ENCODE measurements around the gene MED29.
"Not testable (repeated sequence)": the region's sequence is repeated elsewhere in the genome, so short reads cannot be mapped to it uniquely, and the experiment has no call there.

MED29 gene

DNA sequence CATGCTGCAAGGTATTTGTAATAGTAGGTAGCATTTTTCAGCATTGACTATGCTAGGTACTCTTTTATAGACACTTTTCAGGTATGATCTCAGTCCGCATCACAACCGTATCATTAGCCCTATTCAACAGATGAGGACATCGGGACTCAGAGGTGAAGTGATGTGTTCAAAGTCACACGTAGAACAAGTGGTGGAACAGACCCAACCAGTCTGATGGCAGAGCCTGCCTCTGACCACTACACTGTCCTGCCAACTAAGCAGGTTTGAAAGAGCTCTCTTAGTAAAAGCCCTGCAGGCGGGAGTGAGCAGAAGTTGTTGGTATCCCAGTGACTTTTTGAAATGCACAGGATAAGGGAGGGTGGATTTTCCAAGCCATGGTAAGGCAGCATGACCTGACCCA lies 20.4 kb upstream of the MED29 start:
- no peak for DNase-seq (ENCODE audit: low read depth)

- DNase-seq (ENCODE audit: low read depth), result peak; percentile 93
Measured at GRCh38 chr19:39372047-39372802, 19.0 kb upstream of the MED29 start.

DNA sequence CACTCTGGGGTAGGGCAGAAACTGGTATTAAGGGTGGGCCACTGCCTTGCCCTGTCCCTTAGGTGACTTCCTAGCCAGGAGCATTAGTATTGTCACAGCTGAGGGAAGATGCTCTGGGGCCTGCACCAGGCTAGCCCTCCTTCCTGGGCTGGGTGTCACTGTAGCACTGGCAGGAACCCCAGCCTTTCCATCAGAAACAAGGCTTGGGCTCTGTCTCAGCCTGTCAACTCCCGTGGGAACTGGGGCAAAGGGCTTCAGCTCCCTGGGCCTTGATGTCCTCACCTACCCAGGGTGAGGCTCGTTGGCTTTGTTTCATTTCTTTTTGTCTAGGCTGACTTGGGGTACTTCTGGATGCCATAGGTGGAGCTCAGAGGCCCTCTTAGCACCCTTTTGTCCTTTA lies 18.2 kb upstream of the MED29 start:
- peak; percentile 43 for DNase-seq (ENCODE audit: low read depth)

DNA sequence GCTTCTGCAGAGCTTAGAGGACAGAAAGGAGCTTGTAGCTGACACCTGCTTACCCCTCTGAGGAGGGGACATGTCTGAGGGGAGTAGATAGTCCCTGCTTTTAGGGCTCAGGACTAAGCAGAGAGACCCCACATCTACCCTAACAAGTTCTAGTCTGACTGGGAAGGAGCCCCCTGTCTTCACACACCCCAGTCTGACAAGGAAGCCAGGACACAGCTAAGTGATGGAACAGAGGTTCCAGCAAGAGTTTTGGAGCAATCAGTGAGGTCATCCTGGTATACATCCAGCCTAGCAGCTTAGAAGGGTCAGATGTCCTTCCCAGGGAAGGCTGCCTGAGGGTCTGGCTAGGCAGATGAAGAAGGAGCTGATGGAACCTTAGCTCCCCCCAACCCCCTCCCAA lies 15.2 kb upstream of the MED29 start:
- no peak for DNase-seq (ENCODE audit: low read depth)

DNA sequence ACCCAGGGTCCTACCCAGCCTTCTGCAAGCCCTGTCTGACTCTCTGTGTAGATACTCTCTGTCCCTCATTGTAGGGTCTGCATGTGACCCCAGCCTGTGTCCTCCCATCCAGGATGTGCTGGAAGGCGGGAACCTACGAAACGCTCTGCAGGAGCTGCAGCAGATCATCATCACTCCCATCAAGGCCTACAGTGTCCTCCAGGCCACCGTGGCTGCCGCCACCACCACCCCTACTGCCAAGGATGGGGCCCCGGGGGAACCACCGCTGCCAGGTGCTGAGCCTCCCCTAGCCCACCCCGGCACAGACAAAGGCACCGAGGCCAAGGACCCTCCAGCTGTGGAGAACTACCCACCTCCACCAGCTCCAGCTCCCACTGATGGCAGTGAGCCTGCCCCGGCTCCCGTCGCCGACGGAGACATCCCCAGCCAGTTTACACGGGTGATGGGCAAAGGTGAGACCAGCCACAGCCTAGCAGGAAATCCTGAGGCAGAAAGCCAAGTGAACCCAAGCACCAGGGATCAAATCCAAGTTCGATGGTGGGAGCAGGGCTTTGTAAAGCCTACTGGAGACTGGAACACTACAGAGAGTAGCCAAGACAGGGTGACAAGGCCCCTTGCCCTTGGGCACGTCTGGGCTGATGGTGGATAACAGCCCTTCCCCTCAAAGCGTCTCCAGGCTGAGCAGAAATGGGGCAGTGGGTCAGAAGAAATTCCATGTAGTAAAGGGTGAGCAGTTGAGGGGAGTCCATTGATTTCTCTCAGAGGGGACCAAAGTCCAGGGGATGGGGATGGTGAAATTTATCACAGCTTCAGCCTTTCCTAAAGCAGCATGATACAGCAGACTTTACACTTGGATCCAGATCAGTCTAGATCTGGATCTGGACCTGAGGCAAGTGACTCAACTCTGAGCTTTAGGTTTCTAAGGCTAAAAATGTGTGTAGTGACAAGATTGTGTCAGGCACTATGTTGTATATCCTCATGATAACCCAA lies 13.5 kb upstream of the MED29 start:
- no peak for DNase-seq (ENCODE audit: low read depth)

- DNase-seq (ENCODE audit: low read depth), result not testable (repeated sequence)
Measured at GRCh38 chr19:39379366-39379765, 11.8 kb upstream of the MED29 start.

DNA sequence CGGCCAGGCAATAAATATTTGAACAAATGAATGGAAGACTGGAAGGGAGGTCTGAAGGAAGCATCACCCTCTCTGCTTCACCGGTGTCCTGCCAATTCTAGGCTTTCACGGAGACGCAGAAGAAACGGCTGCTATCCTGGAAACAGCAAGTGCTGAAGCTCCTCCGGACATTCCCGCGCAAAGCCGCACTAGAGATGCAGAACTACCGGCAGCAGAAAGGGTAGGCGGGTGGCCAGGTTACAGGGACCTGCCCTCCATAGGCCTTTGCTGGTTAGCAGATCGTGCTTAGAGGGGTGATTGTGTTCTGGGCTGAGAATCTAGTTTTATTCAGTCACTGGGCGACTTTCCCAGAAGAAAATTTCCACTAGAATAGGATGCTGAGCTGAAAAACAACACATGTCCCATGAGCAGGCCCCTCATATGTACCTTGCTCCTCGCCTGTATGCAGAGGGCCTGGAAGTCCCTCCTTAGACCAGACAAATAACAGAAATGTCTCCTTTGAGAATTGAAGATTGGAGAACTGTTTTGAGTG lies 11.2 kb upstream of the MED29 start:
- no peak for DNase-seq (ENCODE audit: low read depth)

- DNase-seq (ENCODE audit: low read depth), result no peak
Measured at GRCh38 chr19:39380521-39381502, 10.4 kb upstream of the MED29 start.

DNA sequence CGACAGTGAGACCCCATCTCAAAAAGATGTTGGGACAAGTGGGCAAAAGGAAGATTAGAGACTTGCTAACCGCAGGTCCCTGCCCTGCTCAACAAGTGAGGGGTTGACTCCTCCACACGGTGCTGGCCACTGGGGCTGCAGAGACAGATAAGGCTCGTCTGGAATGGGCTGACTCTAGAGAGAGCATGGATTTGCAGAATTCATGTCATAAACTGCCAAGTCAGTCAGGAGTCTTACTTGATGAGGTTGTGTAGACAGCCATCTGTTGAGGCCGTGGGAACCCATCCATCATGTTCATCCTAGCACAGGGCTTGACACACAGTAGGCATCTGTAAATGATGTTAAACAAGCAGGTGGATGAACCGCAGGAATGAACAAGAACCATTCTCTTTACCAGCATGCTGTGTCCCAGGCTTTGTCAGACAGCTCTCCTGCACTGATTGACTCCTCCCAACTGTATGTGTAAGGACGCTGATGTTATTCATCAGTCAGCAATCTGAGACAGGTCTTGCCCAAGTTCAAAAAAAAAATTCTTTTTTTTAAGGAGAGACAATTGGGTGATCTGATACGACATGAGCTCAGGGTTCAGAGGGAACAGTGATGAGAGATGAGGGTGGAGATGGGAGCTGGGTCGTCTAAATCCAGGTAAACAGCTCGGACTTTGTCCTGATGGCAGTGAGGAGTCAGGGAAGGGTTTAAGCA lies 9.1 kb upstream of the MED29 start:
- peak; percentile 80 for DNase-seq (ENCODE audit: low read depth)

DNA sequence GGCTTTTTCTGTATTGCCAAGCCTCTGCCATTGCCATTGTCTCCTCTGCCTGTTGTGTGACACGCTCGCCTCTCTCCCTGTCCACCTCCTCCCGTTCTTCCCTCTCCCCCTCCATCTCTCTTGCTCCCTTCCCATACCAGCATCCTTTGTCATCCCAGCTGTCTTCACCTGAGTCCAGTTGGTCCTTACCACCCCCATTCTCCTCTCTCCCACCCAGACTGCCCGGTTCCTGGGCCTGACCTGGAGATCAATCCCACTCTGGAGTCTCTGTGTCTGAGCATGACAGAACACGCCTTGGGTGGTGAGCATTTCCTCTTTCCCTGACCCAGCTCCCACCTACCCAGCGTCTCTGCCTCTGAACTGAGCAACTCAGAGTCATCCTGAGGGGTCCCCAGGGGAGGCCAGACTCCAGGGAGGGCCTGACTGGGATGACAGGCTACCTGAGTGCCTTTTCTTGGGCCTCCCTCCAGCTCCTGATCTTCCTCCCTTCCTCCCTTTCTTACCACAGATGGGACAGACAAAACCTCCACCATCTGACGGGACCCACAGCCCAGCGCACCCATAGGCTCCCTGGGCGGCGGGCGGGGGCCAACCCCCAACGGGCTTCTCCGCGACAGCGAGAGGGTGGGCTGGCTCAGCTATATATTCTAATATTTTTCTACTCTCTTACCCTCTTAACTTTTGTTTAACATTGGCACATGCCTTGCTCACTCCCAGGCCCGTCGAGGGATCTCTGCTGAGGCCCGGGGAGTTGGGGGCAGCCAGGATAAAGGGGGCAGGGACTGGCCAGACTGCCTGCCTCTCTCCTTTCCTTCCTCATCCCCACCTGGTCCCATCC lies 8.0 kb upstream of the MED29 start:
- no peak for DNase-seq (ENCODE audit: low read depth)

DNA sequence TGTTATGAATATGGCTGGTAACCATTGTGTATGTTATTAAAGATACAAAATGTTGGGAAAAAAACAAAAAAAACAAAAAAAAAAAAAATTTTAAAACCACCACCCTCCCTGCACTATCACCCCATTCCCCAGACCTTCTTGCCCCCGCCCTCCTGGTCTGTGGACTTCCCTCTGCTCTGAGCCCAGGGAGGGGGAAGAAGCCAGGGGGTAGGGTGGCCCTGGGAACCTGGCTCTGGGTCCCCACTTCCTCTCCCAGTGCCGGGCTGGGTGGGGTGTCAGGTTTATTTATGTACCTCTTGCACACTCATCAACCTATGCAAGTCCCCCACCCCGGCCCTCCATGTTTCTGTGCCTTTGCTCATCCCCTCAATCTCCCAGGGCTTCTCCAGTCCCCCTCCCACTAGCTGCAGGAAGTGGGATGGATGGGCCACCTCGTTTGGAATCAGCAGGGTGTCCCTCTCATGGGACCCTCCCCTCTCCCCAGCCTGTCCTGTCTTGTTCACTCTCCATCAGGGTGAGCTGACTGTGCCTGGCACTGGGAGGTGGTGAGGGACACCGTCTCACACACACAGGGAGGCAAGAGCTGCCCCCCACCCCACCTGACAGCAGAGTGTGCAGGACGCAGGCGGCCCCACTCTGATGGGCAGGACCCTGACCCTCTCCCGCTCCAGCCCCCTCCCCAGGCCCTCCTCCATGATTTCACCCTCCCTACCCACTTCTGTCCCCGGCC lies 6.2 kb upstream of the MED29 start:
- DNase-seq (ENCODE audit: low read depth), result no peak

DNA sequence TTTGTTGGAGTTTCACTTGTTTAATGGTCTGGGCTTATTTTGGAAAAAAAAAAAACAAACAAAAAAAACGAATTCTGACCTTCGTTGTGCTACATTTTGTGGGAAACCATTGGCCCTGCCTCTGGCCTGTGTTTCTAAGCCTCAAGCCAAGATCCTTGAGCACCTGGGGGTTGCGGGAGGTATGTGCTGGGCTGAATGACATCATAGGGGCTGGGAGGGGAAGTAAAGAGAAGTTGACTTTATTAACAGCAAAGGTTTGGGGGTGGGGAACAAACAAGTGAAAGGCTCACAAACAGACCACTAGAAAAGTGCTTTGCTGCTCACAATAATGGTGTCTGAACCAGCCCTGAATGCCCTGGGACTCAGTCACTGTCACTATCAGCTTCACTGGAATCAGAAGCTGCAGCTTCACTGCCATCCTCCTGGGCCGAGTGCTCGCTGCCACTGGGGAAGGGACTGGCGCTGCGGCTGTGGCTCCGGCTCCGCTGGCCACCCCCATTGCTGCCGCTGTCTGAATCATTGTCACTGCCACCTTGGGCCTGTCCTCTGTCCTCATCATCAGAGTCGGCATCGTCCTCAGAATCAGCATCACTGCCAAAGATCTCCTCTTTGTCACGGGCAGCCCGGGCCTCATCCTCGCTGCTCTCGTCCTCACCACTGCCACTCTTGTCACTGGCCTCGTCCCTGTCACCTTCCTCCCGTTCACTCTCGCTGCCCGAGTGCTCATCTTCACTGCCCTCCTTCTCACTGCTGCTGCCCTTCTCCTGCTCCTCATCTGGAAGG lies 5.4 kb upstream of the MED29 start:
- DNase-seq (ENCODE audit: low read depth), result no peak

- DNase-seq (ENCODE audit: low read depth), result no peak
Measured at GRCh38 chr19:39386557-39386956, 4.6 kb upstream of the MED29 start.

- no peak for DNase-seq (ENCODE audit: low read depth)
Measured at GRCh38 chr19:39388657-39389056, 2.5 kb upstream of the MED29 start.

DNA sequence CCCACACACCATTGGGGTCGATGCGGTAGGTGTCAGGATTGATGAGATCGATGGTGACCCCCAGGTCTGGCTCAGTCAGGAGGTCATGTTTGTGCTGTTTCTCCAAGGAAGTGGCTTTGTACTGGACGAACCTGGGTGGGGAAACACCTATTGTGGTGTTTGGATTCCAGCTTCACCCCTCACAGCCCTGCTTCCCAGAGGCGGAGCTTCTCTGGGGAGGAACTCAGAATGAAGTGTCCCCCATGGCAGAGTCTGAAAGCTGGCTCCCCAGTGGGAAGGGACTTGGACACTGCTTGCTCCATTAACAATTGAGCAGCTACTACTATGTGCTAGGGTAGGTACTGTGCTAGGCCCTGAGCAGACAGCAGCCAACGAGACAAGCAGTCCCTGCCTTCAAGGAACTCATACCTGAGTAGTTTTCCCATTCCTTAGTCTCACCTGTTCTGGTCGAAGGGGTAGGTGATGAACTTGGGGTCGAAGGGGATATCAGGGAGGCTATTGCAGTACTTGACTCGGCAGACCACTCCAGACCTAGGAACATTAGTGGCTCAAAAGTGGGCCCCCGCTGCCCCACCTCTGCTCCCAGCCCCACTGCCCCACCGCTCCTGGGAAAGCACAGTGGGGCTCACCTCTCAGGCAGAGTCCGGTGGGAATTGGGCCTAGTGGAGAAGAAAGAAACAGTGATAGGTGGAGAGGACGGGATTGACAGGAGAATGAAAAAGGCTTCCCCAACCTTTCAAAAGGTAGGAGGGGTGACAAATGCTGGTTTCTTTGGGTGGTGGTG lies 1.4 kb upstream of the MED29 start:
- no peak for DNase-seq (ENCODE audit: low read depth)

DNA sequence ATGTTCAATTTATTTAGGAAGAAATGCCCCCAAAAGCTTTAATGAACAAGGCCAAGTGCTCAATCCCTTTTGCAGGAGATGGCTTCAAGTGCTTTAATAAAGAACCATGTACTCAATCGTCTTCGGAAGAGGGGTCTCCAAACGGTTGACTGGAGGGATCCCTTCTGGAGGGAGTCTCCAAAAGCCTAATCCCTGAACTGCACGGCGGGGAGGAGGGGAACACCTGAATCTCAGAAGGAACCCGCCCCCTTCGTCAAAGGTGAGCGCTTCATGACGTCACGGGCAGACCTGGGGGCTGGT lies 777 bp upstream of the MED29 start:
- peak; percentile 44 for DNase-seq (ENCODE audit: low read depth)

GRCh38 chr19:39397360-39398296 lies 6.5 kb downstream of the MED29 start:
- DNase-seq (ENCODE audit: low read depth), result peak; percentile 78

All from iris pigment epithelial cell (primary cell).